GM21619 (cell line): ENCODE measurements around the gene CCDC39.

Experiments used
- ATAC-seq: cut with Tn5 transposase; IDR thresholded peaks from one replicate; pipeline ENCODE4 v1.9.1; 2021; ENCODE audit not compliant: unreplicated experiment

CCDC39 gene

DNA sequence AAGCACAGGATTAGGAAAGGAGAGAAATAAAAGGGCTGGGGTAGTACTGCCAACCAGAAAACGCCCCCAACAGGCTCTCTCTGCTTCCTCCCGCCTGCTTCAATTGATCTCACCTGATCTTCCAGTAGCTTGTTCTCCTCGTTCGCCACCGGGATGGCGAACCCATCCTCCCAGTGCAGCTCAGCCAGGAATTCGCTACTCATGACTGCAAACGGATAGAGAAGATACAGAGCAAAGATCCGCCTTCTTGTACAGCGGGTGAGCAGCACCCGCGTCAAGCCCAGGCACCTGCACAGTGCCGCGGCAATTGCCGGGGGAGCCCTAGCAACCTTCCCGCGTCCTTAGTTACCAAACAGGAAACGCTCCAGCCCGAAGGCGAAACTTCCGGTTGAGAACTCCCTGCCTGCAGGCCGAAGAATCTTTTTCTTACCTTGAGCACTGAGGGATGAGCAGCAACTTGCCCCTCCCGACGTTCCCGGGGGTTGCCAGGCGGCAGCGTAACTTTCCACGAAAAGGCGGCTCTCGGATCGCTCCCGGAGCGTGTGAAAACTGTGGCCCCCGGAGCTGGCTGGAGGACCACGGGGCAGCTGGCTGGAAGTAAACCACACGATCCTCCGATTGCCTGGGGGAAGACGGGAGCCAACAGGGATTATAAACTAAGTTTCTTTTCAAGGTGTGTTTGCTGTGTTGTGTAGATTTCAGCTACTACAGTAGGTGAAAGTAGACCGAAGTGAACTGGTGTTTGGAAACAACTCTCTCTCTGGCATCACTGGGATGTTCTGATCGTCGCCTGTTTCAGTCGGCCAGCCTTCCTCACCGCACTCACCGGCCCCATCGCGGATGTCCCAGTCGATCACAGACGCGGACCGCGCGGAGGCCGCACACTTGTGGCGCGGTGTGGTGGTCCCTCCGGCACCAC is at the start of gene CCDC39:
TSS of gene CCDC39 (minus strand) at position 312 of the 919 bp plus-strand sequence. CDS start at position 203, 109 bp downstream.
- peak; percentile 96 for ATAC-seq

DNA sequence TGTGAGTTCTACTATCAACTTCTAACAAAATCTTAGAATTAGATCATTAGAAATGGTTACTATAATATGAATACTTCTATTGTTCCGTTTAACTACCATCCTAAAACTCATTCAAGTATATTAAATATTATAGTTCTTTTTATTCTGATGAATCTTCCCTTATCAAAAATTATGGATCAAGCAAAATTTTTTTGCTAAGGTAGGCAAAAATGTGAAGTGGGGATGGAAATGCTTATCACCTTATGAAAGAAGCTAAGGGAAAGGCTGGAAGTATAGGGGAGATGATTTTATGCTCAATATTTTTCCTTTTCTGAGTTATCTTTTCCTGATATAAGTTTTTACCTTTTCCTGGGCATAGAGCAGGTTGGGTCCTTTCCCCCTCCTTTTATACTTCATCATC is 40.7 kb upstream of the CCDC39 start:
- no peak for ATAC-seq

DNA sequence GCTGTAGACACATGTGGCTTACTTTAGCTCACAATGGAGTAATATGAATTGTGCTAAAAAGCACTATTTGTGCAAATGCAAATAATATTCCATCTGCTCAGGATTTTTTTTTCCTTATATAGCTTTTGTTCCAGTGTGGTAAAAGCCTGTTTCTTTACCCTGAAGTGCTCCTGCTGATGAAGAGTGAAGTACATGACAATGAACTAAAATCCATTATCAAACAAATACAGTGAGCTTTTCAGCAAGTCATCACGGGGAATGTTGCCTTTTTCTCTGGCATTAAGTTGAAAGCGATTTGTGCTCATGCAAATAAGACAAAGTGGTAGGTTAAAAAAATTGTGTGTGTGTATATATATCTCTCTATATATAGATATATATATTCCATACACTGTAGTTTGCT is 28.6 kb upstream of the CCDC39 start:
- no peak for ATAC-seq

DNA sequence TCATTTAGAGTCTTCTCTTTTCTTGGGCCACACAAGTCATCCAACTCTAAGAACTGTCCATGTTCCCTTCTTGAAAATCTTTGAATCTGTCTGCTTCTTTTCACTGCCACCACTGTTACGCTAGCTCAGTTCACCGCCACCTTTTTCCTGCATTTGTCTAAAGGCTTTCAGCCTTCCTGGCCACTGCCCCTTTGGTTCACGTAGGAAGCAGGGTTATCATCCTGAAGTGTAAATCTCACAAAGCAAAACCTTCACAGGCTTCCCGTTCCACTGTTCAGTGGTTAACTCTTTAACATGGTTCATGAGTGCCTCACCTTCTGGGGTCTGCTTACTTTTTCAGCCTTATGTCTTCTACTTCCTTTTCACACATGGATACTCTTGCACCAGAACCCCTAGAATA is 26.3 kb upstream of the CCDC39 start:
- no peak for ATAC-seq

DNA sequence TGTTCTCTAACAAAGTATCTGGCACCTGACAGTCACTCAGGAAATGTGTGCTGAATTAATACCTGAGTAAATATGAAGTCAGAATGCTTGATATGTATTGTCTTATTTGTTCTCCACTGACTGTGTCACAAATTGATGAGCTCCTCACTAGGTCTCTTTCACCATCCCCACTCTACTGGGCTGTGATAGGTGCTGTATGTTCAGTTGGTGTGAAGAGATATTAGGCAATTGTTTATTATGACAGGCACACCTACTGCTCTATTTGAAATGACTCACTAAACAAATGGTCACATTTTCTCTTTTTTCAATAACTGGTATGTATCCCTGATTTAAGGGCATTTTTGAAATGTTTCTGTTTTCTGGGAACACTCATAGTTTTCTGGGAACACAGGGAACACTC is 25.2 kb upstream of the CCDC39 start:
- ATAC-seq, result no peak

DNA sequence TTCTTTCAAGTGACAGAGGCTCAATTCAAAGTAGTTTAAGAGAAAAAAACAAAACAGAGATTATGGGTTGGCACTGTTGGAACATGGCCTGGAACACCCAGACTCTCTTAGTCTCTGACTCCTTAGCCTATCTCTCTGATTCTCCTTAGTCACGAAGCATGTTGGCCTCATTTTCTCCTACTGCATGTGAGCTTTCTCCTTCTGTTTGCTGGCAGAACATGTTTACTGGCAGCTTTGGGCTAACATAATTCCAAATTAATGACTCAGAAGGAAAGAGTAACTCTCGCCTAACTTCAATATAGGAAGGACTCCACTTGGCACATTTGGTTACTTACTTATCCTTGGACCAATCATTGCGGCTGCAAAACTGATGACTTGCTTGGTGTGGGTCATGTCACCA is 21.7 kb upstream of the CCDC39 start:
- no peak for ATAC-seq

DNA sequence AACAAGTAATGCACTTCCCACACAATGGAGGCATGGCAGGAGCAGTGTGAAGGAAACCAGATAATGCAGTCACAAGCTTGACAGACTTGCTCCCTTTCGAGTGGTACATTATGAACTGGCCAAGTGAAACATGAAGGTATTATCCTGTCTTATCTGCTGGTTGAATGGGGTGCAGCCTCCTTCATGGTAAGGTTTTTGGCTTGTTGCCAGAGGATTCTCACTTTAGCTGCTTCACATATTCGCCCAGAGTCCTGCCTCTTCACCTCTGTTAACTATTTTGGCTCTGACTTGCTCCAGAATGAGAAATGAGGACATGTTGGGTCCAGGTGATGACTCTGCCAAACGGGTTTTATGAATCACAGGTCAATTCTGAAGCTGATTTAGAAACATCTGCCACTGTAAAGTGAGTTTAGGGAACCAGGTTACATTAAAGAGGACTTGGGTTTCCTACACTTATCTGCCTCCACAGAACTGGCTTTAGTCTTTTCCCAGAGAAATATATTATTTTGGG is 19.5 kb upstream of the CCDC39 start:
- ATAC-seq, result no peak

DNA sequence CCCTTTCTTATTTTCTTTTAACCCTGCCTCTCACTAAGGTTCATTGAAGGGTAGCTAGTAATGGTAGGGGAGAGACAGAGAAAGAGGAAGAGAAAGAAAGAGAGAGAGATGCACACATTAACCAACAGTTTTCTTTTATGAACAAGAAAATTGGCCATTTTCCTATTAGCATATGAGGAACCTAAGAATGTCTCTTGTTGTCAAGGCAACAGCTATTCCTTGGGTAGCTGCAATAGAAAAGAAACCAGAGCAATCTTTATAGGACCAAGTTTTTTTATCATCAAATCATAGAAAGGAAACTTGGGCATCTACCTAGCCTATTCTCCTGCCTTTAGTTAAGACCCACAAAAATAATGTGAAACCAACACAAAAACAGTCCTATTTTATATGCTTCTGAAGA is 15.0 kb upstream of the CCDC39 start:
- no peak for ATAC-seq

DNA sequence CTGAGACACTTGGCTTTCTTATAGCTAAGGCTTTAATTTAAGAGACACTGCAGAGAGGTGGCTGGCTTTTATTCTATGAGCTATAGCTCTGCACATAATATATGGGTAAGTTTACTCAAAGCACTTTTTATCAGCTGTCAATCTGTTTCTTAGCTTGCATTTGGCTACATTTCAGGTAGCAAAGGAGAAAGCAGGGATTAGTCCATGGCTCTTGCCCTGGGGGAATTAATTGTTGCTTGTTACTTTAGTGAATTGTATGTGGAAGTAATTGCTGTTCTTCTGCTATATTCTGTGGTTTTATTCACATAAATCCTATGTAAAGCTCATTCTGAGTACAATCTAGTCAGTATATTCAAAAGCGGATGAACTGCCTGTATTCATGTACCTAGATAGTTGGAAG is 14.4 kb upstream of the CCDC39 start:
- ATAC-seq, result no peak

DNA sequence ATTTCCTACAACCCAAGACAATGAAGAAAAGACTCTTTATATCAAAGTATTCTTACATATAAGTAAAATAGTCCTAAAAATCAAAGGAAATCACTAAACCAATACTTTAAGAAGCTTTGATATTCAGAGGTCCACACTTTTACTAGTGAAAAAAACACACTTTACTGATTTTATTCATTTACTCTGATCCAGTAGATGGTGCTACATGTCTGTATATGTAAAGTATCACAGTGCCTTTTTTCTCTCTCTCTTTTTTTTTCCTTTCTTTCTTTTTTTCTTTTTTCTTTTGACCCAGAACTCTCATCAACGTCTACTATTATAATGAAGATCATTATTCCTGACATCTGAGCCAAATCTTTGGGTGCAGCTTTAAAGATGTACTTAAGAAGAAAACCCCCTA is 10.8 kb upstream of the CCDC39 start:
- no peak for ATAC-seq

- ATAC-seq, result no peak
These were observed 5.5 kb upstream of the CCDC39 start for GRCh38 chr3:180684807-180685206.

DNA sequence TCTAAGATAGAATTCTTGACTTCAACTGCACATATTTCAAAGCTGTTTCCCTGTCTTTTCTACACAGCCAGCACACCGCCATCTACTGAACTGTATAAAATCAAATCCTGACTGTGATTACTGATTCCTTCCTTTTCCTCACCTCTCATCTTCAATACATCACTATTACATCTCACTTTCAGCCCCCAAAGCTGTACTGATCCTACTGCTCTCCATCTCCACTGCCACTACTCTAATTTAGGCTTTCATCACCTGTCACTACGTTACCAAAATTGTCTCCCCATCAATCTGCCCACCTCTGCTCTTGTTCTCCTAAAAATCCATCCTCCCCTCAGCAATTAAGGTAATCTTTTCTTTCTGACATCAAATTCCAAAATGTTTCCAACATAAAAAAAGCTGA is 4.5 kb upstream of the CCDC39 start:
- ATAC-seq, result no peak

DNA sequence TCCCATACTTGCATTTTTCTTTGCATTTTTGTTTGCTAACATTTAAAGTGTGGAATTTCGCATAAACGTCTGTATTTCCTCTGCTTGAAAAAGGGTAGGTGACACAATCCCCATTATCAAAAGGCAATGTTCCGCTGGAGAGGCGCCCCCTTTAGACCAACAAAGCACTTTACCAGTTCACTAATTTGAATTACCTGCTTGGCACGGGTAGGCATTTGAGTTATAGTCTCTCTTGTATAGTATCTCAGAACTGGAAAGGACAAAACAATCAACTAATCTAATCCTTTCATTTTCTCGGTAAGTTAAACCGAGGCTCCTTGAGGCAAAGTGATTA is 775 bp upstream of the CCDC39 start:
- peak; percentile 41 for ATAC-seq

- no peak for ATAC-seq
These were observed 1.1 kb downstream of the CCDC39 start for GRCh38 chr3:180678231-180678630.

GRCh38 chr3:180661444-180661843 is 17.8 kb downstream of the CCDC39 start:
- no peak for ATAC-seq

- no peak for ATAC-seq
These were observed 22.2 kb downstream of the CCDC39 start for GRCh38 chr3:180657094-180657493.

GRCh38 chr3:180656406-180656805 is 22.9 kb downstream of the CCDC39 start:
- no peak for ATAC-seq

- peak; percentile 67 for ATAC-seq
These were observed 33.0 kb downstream of the CCDC39 start for GRCh38 chr3:180646187-180646790.

GRCh38 chr3:180640987-180641386 is 38.3 kb downstream of the CCDC39 start:
- no peak for ATAC-seq

DNA sequence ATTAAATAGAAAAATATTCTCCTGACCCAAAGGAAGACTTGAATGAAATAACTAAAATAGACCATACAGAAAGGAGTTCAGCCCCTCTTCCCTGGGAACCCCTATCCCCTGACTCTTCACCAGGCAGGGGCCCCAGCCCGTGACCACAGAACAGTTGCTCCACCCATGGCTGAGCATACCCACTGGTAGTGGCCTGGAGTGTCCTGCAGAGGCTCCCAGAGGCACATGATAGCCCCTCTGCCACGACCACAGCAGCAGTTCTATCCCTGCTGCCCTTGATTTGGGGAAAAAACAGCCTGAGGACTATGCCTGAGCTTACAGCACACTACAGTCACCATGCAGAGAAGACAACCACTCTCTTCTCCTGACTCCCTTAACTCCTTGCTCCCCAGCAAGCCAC is 45.6 kb downstream of the CCDC39 start:
- peak; percentile 47 for ATAC-seq

- no peak for ATAC-seq
These were observed 48.0 kb downstream of the CCDC39 start for GRCh38 chr3:180631317-180631716.

- ATAC-seq, result no peak
These were observed 48.9 kb downstream of the CCDC39 start for GRCh38 chr3:180630371-180630770.
